GM18505 (cell line): ENCODE results near the gene ALPK3.
"Not testable (repeated sequence)": the region's sequence is repeated elsewhere in the genome, so short reads cannot be mapped to it uniquely, and the experiment has no call there.

ENCODE experiments used
- ATAC-seq: cut with Tn5 transposase; IDR thresholded peaks from one replicate; pipeline ENCODE4 v1.9.1; 2021; ENCODE audit not compliant: unreplicated experiment
- POLR2A ChIP-seq: IDR thresholded peaks from 4 replicates; pipeline ENCODE4 v1.6.1; 2011; ENCODE audit warnings: borderline replicate concordance; ENCODE audit not compliant: insufficient read depth, insufficient read length; ENCODE audit errors: extremely low read depth

The ALPK3 gene

GRCh38 chr15:84874981-84875699 lies 58.0 kb downstream of the ALPK3 start:
- no peak for ATAC-seq
- no peak for TF ChIP-seq POLR2A

GRCh38 chr15:84876269-84876668 lies 59.1 kb downstream of the ALPK3 start:
- TF ChIP-seq POLR2A, result no peak
- ATAC-seq, result no peak

GRCh38 chr15:84877701-84878100 lies 60.5 kb downstream of the ALPK3 start:
- ATAC-seq, result not testable (repeated sequence)

- ATAC-seq, result no peak
- TF ChIP-seq POLR2A, result no peak
These were observed 61.3 kb downstream of the ALPK3 start for GRCh38 chr15:84878504-84878903.

GRCh38 chr15:84879088-84879780 lies 62.1 kb downstream of the ALPK3 start:
- ATAC-seq, result no peak
- TF ChIP-seq POLR2A, result no peak

- TF ChIP-seq POLR2A, result no peak
- ATAC-seq, result no peak
These were observed 62.9 kb downstream of the ALPK3 start for GRCh38 chr15:84880007-84880406.

- TF ChIP-seq POLR2A, result no peak
- ATAC-seq, result no peak
These were observed 63.8 kb downstream of the ALPK3 start for GRCh38 chr15:84880822-84881519.

GRCh38 chr15:84881520-84881830 lies 64.3 kb downstream of the ALPK3 start:
- ATAC-seq, result no peak
- no peak for TF ChIP-seq POLR2A

GRCh38 chr15:84883466-84883865 lies 66.3 kb downstream of the ALPK3 start:
- ATAC-seq, result no peak
- TF ChIP-seq POLR2A, result no peak

- no peak for TF ChIP-seq POLR2A
- ATAC-seq, result no peak
These were observed 67.0 kb downstream of the ALPK3 start, which contains the start of gene SLC28A1 for GRCh38 chr15:84883916-84884781. Gene SLC28A1 (plus strand): TSS chr15:84884662. CDS start chr15:84887761, 3,099 bp downstream.

- no peak for ATAC-seq
- no peak for TF ChIP-seq POLR2A
These were observed 68.6 kb downstream of the ALPK3 start for GRCh38 chr15:84885801-84886200.

GRCh38 chr15:84886211-84886983 lies 69.2 kb downstream of the ALPK3 start:
- no peak for TF ChIP-seq POLR2A
- no peak for ATAC-seq
